ENCODE data around the gene PRELID3B.

- TF ChIP-seq POLR2AphosphoS5 (IDR thresholded peaks at IDR 0.05), result no peak
- no peak for TF ChIP-seq CTCF (IDR thresholded peaks at IDR 0.05)
- no peak for TF ChIP-seq POLR2A (IDR thresholded peaks at IDR 0.05)
Observed at GRCh38 chr20:59030911-59031563, 11.5 kb downstream of the PRELID3B start.

All from upper lobe of left lung (tissue), 4 donors.